ENCODE results near the gene PKMYT1.

GRCh38 chr16:3028716-3029319, 48.6 kb upstream of the PKMYT1 start:
- TF ChIP-seq ADNP (tag; IDR thresholded peaks at IDR 0.05): no peak
- no peak for TF ChIP-seq SNAPC5 (CRISPR knock-in tag; IDR thresholded peaks at IDR 0.05)
- no peak for TF ChIP-seq NCOA2 (IDR thresholded peaks at IDR 0.05; ENCODE audit: partially characterized antibody in 2 of 2)
- TF ChIP-seq CTCF (IDR thresholded peaks at IDR 0.05 in 2 of 3, conservative IDR thresholded peaks at IDR 0.05 in 1 of 3; ENCODE audit: insufficient read depth in 2 of 3, low read depth in 1 of 3, low read length in 3 of 3): no peak
- TF ChIP-seq ETS1 (conservative IDR thresholded peaks at IDR 0.05; ENCODE audit: control insufficient read depth, low read depth, low read length): no peak
- peak; percentile 13; the same call in 1 of the 2 replicates for TF ChIP-seq POLR2A (conservative IDR thresholded peaks at IDR 0.05)
- TF ChIP-seq EZH2 (IDR thresholded peaks at IDR 0.05; ENCODE audit: borderline replicate concordance, low read depth, low read length): no peak
- TF ChIP-seq ETV6 (IDR thresholded peaks at IDR 0.05; ENCODE audit: borderline replicate concordance in 1 of 2, low read depth in 2 of 2, low read length in 1 of 2): no peak
- no peak for TF ChIP-seq ETV6 (CRISPR knock-in tag; IDR thresholded peaks at IDR 0.05; ENCODE audit: borderline replicate concordance)
- no peak for TF ChIP-seq POLR2AphosphoS5 (IDR thresholded peaks at IDR 0.05; ENCODE audit: control insufficient read depth, insufficient read depth, low read depth, low read length)
